Activated B cell treated with CpG ODN at 0.5 μM for 24 hours (primary cell): ENCODE results near the gene GAPDH. TPM values are rescaled to one million over a fixed set of nuclear protein-coding genes. Genes with fewer than 3 reads are reported as not detected.
"Not testable (repeated sequence)": the region's sequence is repeated elsewhere in the genome, so short reads cannot be mapped to it uniquely, and the experiment has no call there.

Source experiments
- ATAC-seq: fragments of 200-7000 bp; cut with Tn5 transposase; one replicate; pipeline ENCODE4 v1.10.0; 2021; ENCODE audit warnings: low read depth, mild to moderate bottlenecking, moderate library complexity
- CTCF ChIA-PET: fragments of 350-600 bp; sonication (Branson Sonifier 250); formaldehyde crosslinking; loops from one replicate; lab custom pipeline; 2021; ENCODE audit warnings: antibody characterized with exemption; lab: Charles Lee
- POLR2A ChIA-PET: fragments of 350-600 bp; sonication (Branson Sonifier 250); formaldehyde crosslinking; loops from one replicate; lab custom pipeline; 2021; ENCODE audit warnings: antibody characterized with exemption; lab: Charles Lee
- DNase-seq: peaks from one replicate; pipeline ENCODE4 v3.0.0; 2022
- H3K27ac Mint-ChIP-seq: one replicate; pipeline ENCODE4 v1.8.0; 2020; ENCODE audit warnings: mixed read lengths
- H3K27me3 Mint-ChIP-seq: one replicate; pipeline ENCODE4 v1.8.0; 2021; ENCODE audit warnings: mixed read lengths
- H3K36me3 Mint-ChIP-seq: one replicate; pipeline ENCODE4 v1.8.0; 2021; ENCODE audit warnings: low read depth, mixed read lengths
- H3K4me1 Mint-ChIP-seq: one replicate; pipeline ENCODE4 v1.8.0; 2021; ENCODE audit warnings: mixed read lengths
- H3K4me3 Mint-ChIP-seq: one replicate; pipeline ENCODE4 v1.8.0; 2020; ENCODE audit warnings: mild to moderate bottlenecking, mixed read lengths
- H3K9me3 Mint-ChIP-seq: one replicate; pipeline ENCODE4 v1.8.0; 2020; ENCODE audit warnings: mixed read lengths
- CTCF ChIP-seq: fragments of 200-600 bp; IDR thresholded peaks from one replicate; pipeline ENCODE4 v1.8.0; 2022; ENCODE audit warnings: antibody characterized with exemption, mild to moderate bottlenecking
- intact Hi-C: fragments of 100-400 bp; cut with micrococcal nuclease; formaldehyde crosslinking; loops from one replicate; pipeline ENCODE4 v1.15.1; 2024
- total RNA-seq: library from RNA; stranded (reverse); gene quantifications from 2 replicates; pipeline ENCODE4 v1.2.3, GENCODE V29; 2022

Gene GAPDH
- total RNA-seq, 1 donor from 2014 or later = 1,003 TPM

GRCh38 chr12:6555018-6555691 is 20.8 kb downstream of the GAPDH start:
- Mint-ChIP-seq H3K4me3 (peak overlapping the region; percentile 93), H3K36me3 (peaks cover 42% of the 10 kb centered on the region), H3K27me3 (no peaks in the 10 kb centered on the region), H3K4me1 (peaks cover 45% of the 10 kb centered on the region), H3K9me3 (no peaks in the 10 kb centered on the region), H3K27ac (peak overlapping the region; percentile 70)
- no peak for TF ChIP-seq CTCF
- no peak for ATAC-seq
- intact Hi-C loops = loop anchor here (1.0 to 10.0 kb wide), 4 partner anchors 14 to 1080 kb away; partner anchors contain the start of gene NOP2
- no peak for DNase-seq
- CTCF ChIA-PET = interaction anchor here (0.9 to 4.3 kb wide), 7 partner anchors 16 to 434 kb away, joined by 3 to 24 read pairs (median 4); partner anchors contain the start of genes PTMS, VAMP1 and ZNF384
- POLR2A ChIA-PET = interaction anchor here (1.2 to 2.4 kb wide), 4 partner anchors 13 to 169 kb away, joined by 5 to 8 read pairs (median 6); partner anchors contain the start of genes COPS7A, GAPDH, NOP2 and ZNF384

GRCh38 chr12:6556496-6556817 is 22.1 kb downstream of the GAPDH start:
- H3K27ac Mint-ChIP-seq = peak overlapping the region; percentile 35
- H3K9me3 Mint-ChIP-seq, DNase-seq, ATAC-seq, H3K27me3 Mint-ChIP-seq: not testable (repeated sequence)
- H3K36me3 Mint-ChIP-seq = peaks cover 49% of the 10 kb centered on the region
- H3K4me3 Mint-ChIP-seq = peak overlapping the region; percentile 93
- CTCF ChIA-PET = interaction anchor here (1.4 kb wide), 1 partner anchor 89 kb away, joined by 3 read pairs; no protein-coding TSS in a partner anchor
- intact Hi-C loops = loop anchor here (1.0 to 10.0 kb wide), 4 partner anchors 86 to 1078 kb away; partner anchors contain the start of genes ING4, VAMP1 and ZNF384
- H3K4me1 Mint-ChIP-seq = peaks cover 45% of the 10 kb centered on the region
- POLR2A ChIA-PET = interaction anchor here (0.6 to 0.8 kb wide), 3 partner anchors 56 to 196 kb away, joined by 3 to 6 read pairs (median 3); partner anchors contain the start of gene ZNF384

- Mint-ChIP-seq H3K9me3 (no peaks in the 10 kb centered on the region), H3K27me3 (no peaks in the 10 kb centered on the region), H3K36me3 (peaks cover 51% of the 10 kb centered on the region), H3K27ac (no peak overlapping the region), H3K4me1 (peaks cover 45% of the 10 kb centered on the region), H3K4me3 (peak overlapping the region; percentile 93)
- CTCF ChIA-PET = interaction anchor here (0.9 to 1.4 kb wide), 2 partner anchors 17 to 88 kb away, joined by 3 read pairs; no protein-coding TSS in a partner anchor
- ATAC-seq = no peak
- DNase-seq = no peak
- no peak for TF ChIP-seq CTCF
- POLR2A ChIA-PET = interaction anchor here (0.6 to 0.7 kb wide), 2 partner anchors 56 to 195 kb away, joined by 3 read pairs; no protein-coding TSS in a partner anchor
- intact Hi-C loops = loop anchor here (1.0 to 10.0 kb wide), 4 partner anchors 87 to 1078 kb away; partner anchors contain the start of genes ING4, VAMP1 and ZNF384
These were observed 22.5 kb downstream of the GAPDH start for GRCh38 chr12:6556857-6557256.

- ChIA-PET POLR2A (interaction anchor here (0.6 to 1.2 kb wide), 7 partner anchors 9 to 131 kb away, joined by 3 to 4 read pairs (median 3); partner anchors contain the start of genes GAPDH and ZNF384), CTCF (interaction anchor here (0.9 to 1.7 kb wide), 3 partner anchors 9 to 140 kb away, joined by 3 to 6 read pairs (median 3); partner anchors contain the start of gene NOP2)
- Mint-ChIP-seq H3K36me3 (peaks cover 61% of the 10 kb centered on the region), H3K4me1 (peaks cover 35% of the 10 kb centered on the region)
- H3K27ac Mint-ChIP-seq, DNase-seq, ATAC-seq, H3K9me3 Mint-ChIP-seq, H3K27me3 Mint-ChIP-seq, H3K4me3 Mint-ChIP-seq: not testable (repeated sequence)
- intact Hi-C loops = loop anchor here (10.0 kb wide), 1 partner anchor 1077 kb away; no protein-coding TSS in a partner anchor
These were observed 23.9 kb downstream of the GAPDH start for GRCh38 chr12:6558014-6558760.

GRCh38 chr12:6559500-6559899 is 25.2 kb downstream of the GAPDH start:
- Mint-ChIP-seq H3K27me3 (no peaks in the 10 kb centered on the region), H3K4me3 (no peak overlapping the region), H3K4me1 (peaks cover 29% of the 10 kb centered on the region), H3K27ac (no peak overlapping the region), H3K36me3 (peaks cover 68% of the 10 kb centered on the region), H3K9me3 (no peaks in the 10 kb centered on the region)
- ChIA-PET POLR2A (interaction anchor here (0.6 kb wide), 1 partner anchor 13 kb away, joined by 4 read pairs; no protein-coding TSS in a partner anchor), CTCF (interaction anchor here (0.6 kb wide), 1 partner anchor 22 kb away, joined by 3 read pairs; no protein-coding TSS in a partner anchor)
- ATAC-seq (no peak), DNase-seq (no peak)
- intact Hi-C loops = loop anchor here (10.0 kb wide), 1 partner anchor 1075 kb away; no protein-coding TSS in a partner anchor
- TF ChIP-seq CTCF = no peak
